Measurements from ENCODE around the gene PPM1F. TPM values are rescaled to one million over a fixed set of nuclear protein-coding genes. Genes with fewer than 3 reads are reported as not detected.

PPM1F gene
- total and polyA plus RNA-seq, 9 donors: 38.0 to 63.9 (median 53.6) TPM

- Histone ChIP-seq H3K9me3 (replicated peaks; ENCODE audit: control insufficient read depth, low read depth, low read length) (no peaks in the 10 kb centered on the region), H3K36me3 (ENCODE audit: control insufficient read depth, insufficient read depth, low read length) (no peaks in the 10 kb centered on the region), H3K27me3 (ENCODE audit: control insufficient read depth, insufficient read depth, low read length) (no peaks in the 10 kb centered on the region), H3K4me3 (ENCODE audit: low read length) (no peak overlapping the region), H3K4me1 (ENCODE audit: control insufficient read depth, insufficient read depth, low read length) (peaks cover 33% of the 10 kb centered on the region), H3K27ac (ENCODE audit: low read length) (no peak overlapping the region)
- DNase-seq: no peak
- 81% methylated on average over 3 of the region's 5 CpGs for WGBS (ENCODE audit: insufficient coverage)
These were observed 39.1 kb upstream of the PPM1F start for GRCh38 chr22:21991774-21992173.

DNA sequence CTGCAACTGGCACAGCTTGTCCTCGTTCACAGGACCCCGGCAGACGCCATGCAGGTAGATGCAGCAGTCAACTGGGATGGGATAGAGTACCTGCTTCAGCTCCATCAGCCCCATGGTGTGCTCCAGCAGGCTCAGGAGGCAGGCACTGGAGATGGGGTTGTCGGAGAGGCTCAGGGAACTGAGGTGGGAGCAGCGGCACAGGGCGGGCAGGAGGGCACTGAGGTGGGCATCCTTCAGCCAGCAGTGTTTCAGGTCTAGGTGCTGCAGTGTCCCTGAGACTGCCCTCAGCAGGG, 38.6 kb upstream of the PPM1F start:
- WGBS (ENCODE audit: insufficient coverage): 76% methylated on average over 6 of the region's 6 CpGs
- H3K9me3 ChIP-seq (replicated peaks; ENCODE audit: control insufficient read depth, low read depth, low read length): no peaks in the 10 kb centered on the region
- no peak for DNase-seq
- H3K36me3 ChIP-seq (ENCODE audit: control insufficient read depth, insufficient read depth, low read length): no peaks in the 10 kb centered on the region
- no peak overlapping the region for H3K27ac ChIP-seq (ENCODE audit: low read length)
- no peak overlapping the region for H3K4me3 ChIP-seq (ENCODE audit: low read length)
- H3K27me3 ChIP-seq (ENCODE audit: control insufficient read depth, insufficient read depth, low read length): no peaks in the 10 kb centered on the region
- peaks cover 33% of the 10 kb centered on the region for H3K4me1 ChIP-seq (ENCODE audit: control insufficient read depth, insufficient read depth, low read length)

- Histone ChIP-seq H3K4me3 (ENCODE audit: low read length) (no peak overlapping the region), H3K9me3 (replicated peaks; ENCODE audit: control insufficient read depth, low read depth, low read length) (no peaks in the 10 kb centered on the region), H3K27ac (ENCODE audit: low read length) (peak overlapping the region; percentile 84), H3K27me3 (ENCODE audit: control insufficient read depth, insufficient read depth, low read length) (no peaks in the 10 kb centered on the region), H3K4me1 (ENCODE audit: control insufficient read depth, insufficient read depth, low read length) (peaks cover 33% of the 10 kb centered on the region), H3K36me3 (ENCODE audit: control insufficient read depth, insufficient read depth, low read length) (no peaks in the 10 kb centered on the region)
- WGBS (ENCODE audit: insufficient coverage): 63% methylated on average over 16 of the region's 16 CpGs
- peak; percentile 63 for DNase-seq
These were observed 38.0 kb upstream of the PPM1F start for GRCh38 chr22:21990445-21991303.

DNA sequence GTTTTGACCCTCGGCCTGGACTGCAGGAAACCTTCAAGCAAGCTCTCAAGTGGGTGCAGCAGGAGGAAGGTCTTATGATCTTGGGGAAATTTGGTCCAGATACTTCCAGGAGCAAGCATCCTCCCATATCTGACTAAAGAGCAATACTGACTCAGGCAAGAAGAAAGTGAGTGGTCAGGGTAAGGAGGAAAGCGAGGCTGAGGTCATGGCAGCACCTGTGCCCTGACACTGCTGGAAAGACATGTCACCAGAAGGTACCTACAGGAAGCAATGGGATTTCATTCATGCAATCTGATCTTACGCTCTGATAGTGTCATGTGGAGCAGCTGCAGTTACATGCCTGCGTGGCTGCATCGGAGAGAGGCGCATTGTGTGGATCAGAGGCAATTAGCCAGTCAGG, 36.4 kb upstream of the PPM1F start:
- Histone ChIP-seq H3K4me3 (ENCODE audit: low read length) (no peak overlapping the region), H3K9me3 (replicated peaks; ENCODE audit: control insufficient read depth, low read depth, low read length) (no peaks in the 10 kb centered on the region), H3K27me3 (ENCODE audit: control insufficient read depth, insufficient read depth, low read length) (no peaks in the 10 kb centered on the region), H3K36me3 (ENCODE audit: control insufficient read depth, insufficient read depth, low read length) (no peaks in the 10 kb centered on the region), H3K27ac (ENCODE audit: low read length) (no peak overlapping the region), H3K4me1 (ENCODE audit: control insufficient read depth, insufficient read depth, low read length) (peaks cover 33% of the 10 kb centered on the region)
- WGBS (ENCODE audit: insufficient coverage): 70% methylated on average over 5 of the region's 6 CpGs
- peak; percentile 26 for DNase-seq

- Histone ChIP-seq H3K36me3 (ENCODE audit: control insufficient read depth, insufficient read depth, low read length) (peaks cover 3% of the 10 kb centered on the region), H3K27me3 (ENCODE audit: control insufficient read depth, insufficient read depth, low read length) (no peaks in the 10 kb centered on the region), H3K27ac (ENCODE audit: low read length) (no peak overlapping the region), H3K4me3 (ENCODE audit: low read length) (no peak overlapping the region), H3K4me1 (ENCODE audit: control insufficient read depth, insufficient read depth, low read length) (peaks cover 26% of the 10 kb centered on the region), H3K9me3 (replicated peaks; ENCODE audit: control insufficient read depth, low read depth, low read length) (no peaks in the 10 kb centered on the region)
- WGBS (ENCODE audit: insufficient coverage): 96% methylated on average over 3 of the region's 5 CpGs
- DNase-seq: no peak
These were observed 32.6 kb upstream of the PPM1F start for GRCh38 chr22:21985214-21985613.

GRCh38 chr22:21984793-21985192, 32.1 kb upstream of the PPM1F start:
- no peaks in the 10 kb centered on the region for H3K9me3 ChIP-seq (replicated peaks; ENCODE audit: control insufficient read depth, low read depth, low read length)
- peaks cover 7% of the 10 kb centered on the region for H3K36me3 ChIP-seq (ENCODE audit: control insufficient read depth, insufficient read depth, low read length)
- H3K27me3 ChIP-seq (ENCODE audit: control insufficient read depth, insufficient read depth, low read length): no peaks in the 10 kb centered on the region
- H3K27ac ChIP-seq (ENCODE audit: low read length): no peak overlapping the region
- peaks cover 22% of the 10 kb centered on the region for H3K4me1 ChIP-seq (ENCODE audit: control insufficient read depth, insufficient read depth, low read length)
- H3K4me3 ChIP-seq (ENCODE audit: low read length): no peak overlapping the region
- peak; percentile 33 for DNase-seq
- WGBS (ENCODE audit: insufficient coverage): 14% methylated on average over 6 of the region's 7 CpGs

DNA sequence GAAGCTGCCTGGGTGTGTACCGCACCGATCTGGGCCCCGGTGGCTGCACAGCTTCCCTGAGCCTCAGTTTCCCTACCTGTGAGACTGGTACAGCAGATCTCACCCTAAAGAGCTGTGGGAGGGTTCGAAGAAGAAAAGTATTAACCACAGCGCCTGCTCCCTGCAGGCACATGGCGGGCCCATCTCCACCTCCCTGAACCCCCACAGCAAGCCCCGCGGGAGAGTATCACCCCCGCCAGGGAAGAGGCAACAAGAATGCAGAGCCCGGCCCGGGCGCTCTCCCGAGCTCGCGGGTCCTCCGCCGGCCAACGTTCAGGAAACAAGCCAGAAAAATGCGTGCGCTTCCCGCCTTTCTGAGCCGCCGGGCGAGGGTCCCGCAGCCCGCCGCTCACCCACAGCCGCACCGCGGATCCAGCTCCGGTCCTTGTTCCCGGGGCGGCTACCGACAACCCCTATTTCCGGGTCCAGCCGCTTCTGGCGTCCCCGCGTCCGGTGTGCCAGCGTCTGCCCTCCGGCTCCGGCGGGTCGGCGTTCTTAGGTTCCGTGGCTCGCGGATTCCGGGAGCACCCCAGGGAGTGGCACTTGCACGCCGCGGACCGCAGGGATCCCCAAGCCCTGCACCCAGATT, 29.8 kb upstream of the PPM1F start, which contains the start of gene TOP3B:
TSS of gene TOP3B (minus strand) at position 450 of the 628 bp plus-strand sequence. CDS start 7,078 bp downstream, outside the sequence.
- no peaks in the 10 kb centered on the region for H3K27me3 ChIP-seq (ENCODE audit: control insufficient read depth, insufficient read depth, low read length)
- peaks cover 9% of the 10 kb centered on the region for H3K36me3 ChIP-seq (ENCODE audit: control insufficient read depth, insufficient read depth, low read length)
- H3K27ac ChIP-seq (ENCODE audit: low read length): peak within 1 kb of the TSS; percentile 63
- no peaks in the 10 kb centered on the region for H3K9me3 ChIP-seq (replicated peaks; ENCODE audit: control insufficient read depth, low read depth, low read length)
- H3K4me1 ChIP-seq (ENCODE audit: control insufficient read depth, insufficient read depth, low read length): peaks cover 12% of the 10 kb centered on the region
- peak; percentile 87 for DNase-seq
- H3K4me3 ChIP-seq (ENCODE audit: low read length): peak within 1 kb of the TSS; percentile 99
- WGBS (ENCODE audit: insufficient coverage): under 1% methylated on average over 41 of the region's 54 CpGs

GRCh38 chr22:21981874-21982273, 29.2 kb upstream of the PPM1F start:
- no peak overlapping the region for H3K27ac ChIP-seq (ENCODE audit: low read length)
- 0% methylated on average over 1 of the region's 2 CpGs for WGBS (ENCODE audit: insufficient coverage)

GRCh38 chr22:21980547-21980946, 27.9 kb upstream of the PPM1F start:
- no peak overlapping the region for H3K27ac ChIP-seq (ENCODE audit: low read length)

More at GRCh38 chr22:21981874-21982273, 29.2 kb upstream of the PPM1F start:
- Histone ChIP-seq H3K4me3 (ENCODE audit: low read length) (peak overlapping the region; percentile 99), H3K9me3 (replicated peaks; ENCODE audit: control insufficient read depth, low read depth, low read length) (no peaks in the 10 kb centered on the region), H3K27me3 (ENCODE audit: control insufficient read depth, insufficient read depth, low read length) (no peaks in the 10 kb centered on the region), H3K4me1 (ENCODE audit: control insufficient read depth, insufficient read depth, low read length) (peaks cover 12% of the 10 kb centered on the region), H3K36me3 (ENCODE audit: control insufficient read depth, insufficient read depth, low read length) (peaks cover 9% of the 10 kb centered on the region)
- no peak for DNase-seq

DNA sequence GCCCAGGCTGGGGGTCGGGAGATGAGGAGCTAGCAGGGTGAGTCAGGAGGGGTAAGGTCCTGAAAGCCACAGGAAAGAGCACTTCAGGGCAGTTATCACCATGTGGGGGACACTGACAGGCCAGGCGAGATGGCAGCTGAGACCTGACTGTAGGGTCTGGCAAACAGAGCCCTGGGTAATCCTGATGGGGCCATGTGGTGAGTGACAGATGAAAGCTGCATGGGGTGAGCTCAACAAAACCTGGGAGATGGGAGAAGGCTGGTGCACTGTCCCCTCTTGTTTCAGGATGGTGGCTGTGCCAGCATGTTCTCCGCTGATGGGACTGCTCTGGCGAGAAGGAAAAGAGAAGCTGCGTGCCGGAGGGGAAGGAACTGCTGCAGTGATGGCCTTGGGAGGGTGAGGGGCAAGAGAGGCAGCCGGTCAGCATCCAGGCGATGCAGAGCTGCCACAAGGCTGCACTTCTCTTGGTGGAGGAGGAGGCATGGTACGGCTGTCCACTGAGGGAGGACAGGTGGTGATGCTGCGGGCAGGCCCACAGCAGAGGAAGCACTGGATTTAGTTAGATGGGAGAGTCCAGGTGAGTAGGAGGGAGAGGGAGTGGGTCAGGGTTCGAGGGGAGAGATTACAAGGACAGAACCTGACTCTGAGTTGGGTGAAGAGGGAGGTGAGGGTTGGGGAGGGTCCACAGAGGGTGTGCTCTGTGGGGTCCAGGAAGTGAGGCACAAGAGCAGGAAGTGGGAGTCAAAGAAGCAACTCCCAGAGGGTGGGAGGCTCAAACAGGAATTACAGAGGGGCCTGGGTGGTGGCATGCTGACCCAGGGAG, 26.1 kb upstream of the PPM1F start:
- 79% methylated on average over 11 of the region's 11 CpGs for WGBS (ENCODE audit: insufficient coverage)
- no peak for DNase-seq
- Histone ChIP-seq H3K27ac (ENCODE audit: low read length) (no peak overlapping the region), H3K4me3 (ENCODE audit: low read length) (no peak overlapping the region), H3K36me3 (ENCODE audit: control insufficient read depth, insufficient read depth, low read length) (peaks cover 30% of the 10 kb centered on the region), H3K9me3 (replicated peaks; ENCODE audit: control insufficient read depth, low read depth, low read length) (no peaks in the 10 kb centered on the region), H3K27me3 (ENCODE audit: control insufficient read depth, insufficient read depth, low read length) (no peaks in the 10 kb centered on the region), H3K4me1 (ENCODE audit: control insufficient read depth, insufficient read depth, low read length) (peaks cover 12% of the 10 kb centered on the region)

More at GRCh38 chr22:21980547-21980946, 27.9 kb upstream of the PPM1F start:
- 80% methylated on average over 6 of the region's 7 CpGs for WGBS (ENCODE audit: insufficient coverage)
- DNase-seq: no peak
- H3K27me3 ChIP-seq (ENCODE audit: control insufficient read depth, insufficient read depth, low read length): no peaks in the 10 kb centered on the region
- H3K36me3 ChIP-seq (ENCODE audit: control insufficient read depth, insufficient read depth, low read length): peaks cover 12% of the 10 kb centered on the region
- H3K9me3 ChIP-seq (replicated peaks; ENCODE audit: control insufficient read depth, low read depth, low read length): no peaks in the 10 kb centered on the region
- peaks cover 12% of the 10 kb centered on the region for H3K4me1 ChIP-seq (ENCODE audit: control insufficient read depth, insufficient read depth, low read length)
- H3K4me3 ChIP-seq (ENCODE audit: low read length): no peak overlapping the region

Measured in muscle of leg (tissue), 11 donors.